Esophagus muscularis mucosa (tissue), 3 donors: Measurements from ENCODE around the gene CEP135.

Experiments
- CTCF ChIP-seq, 3 experiments: fragments of 200-600 bp in 2 of 3; fragments of 450-650 bp in 1 of 3; sonication (generic) in 2 of 3; IDR thresholded peaks; one replicate each; pipeline ENCODE4 v1.5.1; 2017 to 2019; ENCODE audit warnings: antibody characterized with exemption in 3 of 3, mild to moderate bottlenecking in 2 of 3, moderate library complexity in 1 of 3
- POLR2A ChIP-seq: fragments of 450-650 bp; IDR thresholded peaks from one replicate; pipeline ENCODE4 v1.6.1; 2017; ENCODE audit warnings: antibody characterized with exemption, moderate library complexity, mild to moderate bottlenecking, low read depth
- POLR2AphosphoS5 ChIP-seq, 2 donors: sonication (generic); formaldehyde crosslinking; IDR thresholded peaks; one replicate each; pipeline ENCODE4 v1.6.1; 2017; ENCODE audit warnings: antibody characterized with exemption in 2 of 2

- TF ChIP-seq CTCF (IDR thresholded peaks at IDR 0.05) (no peak), POLR2AphosphoS5 (IDR thresholded peaks at IDR 0.05) (no peak), POLR2A (no peak)
Measured at GRCh38 chr4:56051710-56052075, 102.9 kb downstream of the CEP135 start.
